NCI-H1048 (cell line): ENCODE data around the gene ATP13A3.
"Not testable (repeated sequence)": the region's sequence is repeated elsewhere in the genome, so short reads cannot be mapped to it uniquely, and the experiment has no call there.

ENCODE experiments used
- DNase-seq: peaks from one replicate; lab custom pipeline; 2025; lab: John Stamatoyannopoulos, UW

Gene ATP13A3

GRCh38 chr3:194499516-194499915 lies 12.7 kb upstream of the ATP13A3 start:
- not testable (repeated sequence) for DNase-seq

DNA sequence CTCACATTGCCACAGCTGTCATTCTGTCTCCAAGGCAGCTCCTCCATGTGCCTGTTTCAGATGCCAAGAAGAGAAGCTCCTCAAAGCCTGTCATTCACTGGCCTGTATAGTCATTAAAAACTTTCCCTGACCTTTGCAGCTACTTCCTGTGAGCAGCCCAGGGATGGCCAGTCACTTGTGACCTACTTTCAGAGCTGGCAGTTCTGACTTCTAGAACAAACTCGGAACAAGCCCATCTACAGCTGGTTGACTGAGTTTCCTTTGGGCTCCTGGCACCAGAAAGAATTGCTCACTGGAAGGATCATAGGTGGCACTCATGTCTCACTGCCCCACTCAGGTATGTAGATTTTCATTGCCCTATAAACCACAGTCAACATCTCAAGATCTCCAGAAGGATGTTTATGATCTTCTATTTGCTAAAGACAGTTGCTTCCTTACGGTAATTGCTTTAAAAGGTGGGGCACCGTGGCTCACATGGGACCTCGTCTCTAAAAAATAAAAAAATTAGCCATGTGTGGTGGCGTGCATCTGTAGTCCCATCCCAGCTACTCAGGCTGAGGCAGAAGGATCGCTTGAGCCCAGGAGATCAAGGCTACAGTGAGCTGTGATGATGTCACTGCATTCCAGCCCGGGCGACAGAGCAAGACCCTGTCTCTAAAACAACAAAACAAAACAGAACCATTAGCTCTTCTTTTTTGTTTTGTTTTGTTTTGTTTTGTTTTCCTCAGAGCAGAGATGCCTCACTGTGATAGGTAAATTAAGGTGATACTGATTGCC lies 11.2 kb upstream of the ATP13A3 start:
- DNase-seq = no peak

- no peak for DNase-seq
Measured at GRCh38 chr3:194496217-194496919, 9.6 kb upstream of the ATP13A3 start.

- no peak for DNase-seq
Measured at GRCh38 chr3:194494951-194495374, 8.2 kb upstream of the ATP13A3 start.

GRCh38 chr3:194493995-194494927 lies 7.5 kb upstream of the ATP13A3 start:
- DNase-seq = not testable (repeated sequence)

DNA sequence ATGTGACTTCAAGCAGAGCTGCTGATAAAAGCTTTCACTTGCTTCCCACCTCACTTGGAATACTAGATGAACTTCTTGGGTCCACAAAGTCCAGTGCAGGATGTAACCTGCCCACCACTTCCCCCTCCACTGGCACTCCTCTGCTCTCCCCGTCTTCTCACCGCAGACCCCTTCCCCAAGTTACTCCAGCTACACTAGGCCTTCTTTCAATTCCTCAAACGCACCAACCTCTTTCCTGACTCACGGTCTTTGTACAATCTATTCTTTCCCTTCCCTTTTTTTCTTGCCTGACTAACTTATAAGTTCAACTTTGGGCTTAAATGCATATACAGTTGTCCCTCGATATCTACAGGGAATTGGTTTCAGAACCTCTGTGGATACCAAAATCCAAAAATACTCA lies 5.2 kb upstream of the ATP13A3 start:
- no peak for DNase-seq

DNA sequence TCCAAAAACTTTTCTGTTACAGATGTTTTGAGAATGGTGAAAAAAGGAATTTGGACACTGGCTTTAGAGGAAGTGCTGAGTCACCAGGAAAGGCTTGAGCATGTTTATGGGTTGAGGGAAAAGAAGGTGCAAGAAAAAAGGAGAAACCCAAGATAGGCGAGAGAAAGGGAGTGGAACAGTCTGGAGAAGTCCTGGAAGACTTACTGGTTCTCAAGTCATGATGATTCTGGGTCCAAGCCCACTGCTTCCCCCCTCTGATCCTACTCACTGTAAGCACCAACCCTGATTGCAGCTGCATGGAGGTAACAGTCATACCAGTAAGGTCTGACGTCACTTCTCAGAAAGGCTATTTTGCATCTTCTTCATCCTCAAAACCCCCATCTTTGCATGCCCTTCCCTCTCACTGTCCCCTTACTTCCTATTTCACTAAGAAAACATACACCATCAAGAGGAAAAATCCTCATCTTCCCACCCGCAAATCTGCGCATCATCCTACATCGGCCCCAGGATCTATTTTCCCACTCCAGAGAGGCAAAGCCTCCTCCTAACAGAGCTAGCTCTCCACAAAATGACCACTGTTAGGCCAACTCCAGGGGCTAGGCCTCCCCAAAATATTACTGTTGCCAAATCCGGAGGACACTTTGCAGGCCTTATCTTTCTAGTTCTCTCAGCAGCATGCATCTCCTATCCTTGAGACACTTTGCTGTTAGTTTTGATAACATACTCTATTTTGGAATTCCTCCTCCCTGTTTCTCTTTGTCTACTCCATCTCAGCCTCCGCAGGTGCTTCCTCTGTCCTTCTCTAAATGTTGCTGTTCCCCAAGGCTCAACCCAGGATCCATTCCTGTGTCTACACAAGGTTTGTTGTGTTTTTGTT lies 3.2 kb upstream of the ATP13A3 start:
- no peak for DNase-seq

GRCh38 chr3:194488055-194488742 lies 1.4 kb upstream of the ATP13A3 start:
- no peak for DNase-seq

- DNase-seq = no peak
Measured at GRCh38 chr3:194487289-194488054, 670 bp upstream of the ATP13A3 start.

DNA sequence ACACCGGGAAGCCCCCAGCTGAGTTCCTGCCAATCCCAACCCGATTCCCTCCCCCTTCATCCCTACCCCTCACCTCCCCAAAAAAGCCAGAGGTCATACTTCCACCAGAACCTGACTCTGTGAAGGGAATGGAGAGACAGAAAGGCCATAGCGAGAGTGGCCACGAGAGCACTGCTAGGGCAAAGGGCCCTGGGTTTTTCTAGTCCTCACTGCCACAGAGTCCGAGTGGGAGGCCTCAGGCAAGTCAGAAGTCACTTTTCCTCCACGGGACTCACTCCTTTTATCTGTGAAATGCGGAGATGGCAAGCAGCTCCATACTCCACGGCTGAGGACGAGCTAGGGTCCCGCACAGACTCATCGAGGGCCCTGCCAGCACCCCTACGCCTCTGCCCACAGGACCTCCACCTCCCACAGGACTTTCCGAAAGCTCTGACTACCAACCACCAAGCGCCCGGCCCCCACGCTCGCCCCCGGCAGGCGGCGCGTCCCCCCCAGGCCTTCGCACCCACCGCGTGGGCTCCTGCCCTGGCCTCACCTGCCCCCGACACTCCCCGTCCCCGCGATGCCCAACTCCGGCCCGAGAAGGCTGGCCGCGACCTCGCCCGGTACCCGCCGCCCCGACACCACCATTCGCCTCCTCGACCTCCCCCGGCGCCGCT lies 792 bp downstream of the ATP13A3 start:
- DNase-seq = no peak

DNA sequence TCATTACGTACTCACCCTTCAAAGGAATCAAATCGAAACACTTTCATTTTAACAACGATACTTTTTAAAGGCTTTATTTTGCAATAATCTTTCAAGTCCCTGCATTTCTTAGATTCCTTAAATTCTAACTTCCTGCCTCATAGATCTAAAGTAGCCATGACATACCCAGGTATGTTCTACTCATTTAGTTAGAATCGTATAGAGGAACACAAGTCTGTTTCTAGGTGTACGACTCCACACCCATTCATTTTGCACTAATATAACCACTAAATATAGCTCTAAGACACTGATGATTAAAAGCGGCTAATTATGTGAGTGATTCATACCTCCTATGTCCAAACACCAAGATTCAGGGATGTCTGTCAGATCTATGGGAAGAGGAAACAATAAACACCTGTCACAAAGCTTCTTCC lies 1.3 kb downstream of the ATP13A3 start:
- no peak for DNase-seq

GRCh38 chr3:194484614-194485013 lies 2.2 kb downstream of the ATP13A3 start:
- no peak for DNase-seq

DNA sequence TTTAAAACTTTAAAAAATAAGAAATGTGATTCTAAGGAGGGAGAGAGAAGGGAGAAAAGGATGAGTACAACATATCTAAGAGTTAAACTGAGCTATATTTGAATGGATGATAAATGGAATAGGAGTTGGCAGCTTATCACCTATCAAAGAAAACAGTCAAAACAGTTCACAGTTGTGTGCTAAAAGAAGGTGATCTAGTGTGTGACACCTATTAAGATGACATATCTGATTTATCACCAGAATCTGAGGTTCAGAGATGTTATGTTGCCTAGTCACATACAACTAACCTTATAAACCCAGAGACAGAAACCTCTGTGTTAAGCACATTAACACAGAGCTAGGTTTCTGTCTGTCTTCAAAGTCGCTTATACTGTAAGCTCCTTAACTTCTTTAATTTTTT lies 3.0 kb downstream of the ATP13A3 start:
- no peak for DNase-seq

- DNase-seq = not testable (repeated sequence)
Measured at GRCh38 chr3:194482830-194483229, 4.0 kb downstream of the ATP13A3 start.

DNA sequence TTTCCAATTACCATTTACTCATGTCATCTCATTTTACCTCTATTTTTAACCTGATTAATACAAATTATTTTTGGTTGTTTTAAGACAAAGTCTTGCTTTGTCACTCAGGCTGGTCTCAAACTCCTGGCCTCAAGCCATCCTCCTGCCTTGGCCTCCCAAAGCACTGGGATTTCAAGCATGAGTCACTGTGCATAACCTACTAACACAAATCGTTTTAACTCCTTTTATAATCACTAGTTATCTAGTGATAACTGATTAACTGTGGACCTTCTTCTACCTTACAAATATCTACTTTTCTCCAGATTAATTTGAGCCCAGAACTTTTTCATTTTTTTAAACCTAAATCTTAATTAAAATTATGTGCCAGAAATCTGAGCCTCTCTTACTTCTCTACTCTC lies 4.6 kb downstream of the ATP13A3 start:
- DNase-seq = no peak

GRCh38 chr3:194481525-194482195 lies 5.1 kb downstream of the ATP13A3 start:
- no peak for DNase-seq

DNA sequence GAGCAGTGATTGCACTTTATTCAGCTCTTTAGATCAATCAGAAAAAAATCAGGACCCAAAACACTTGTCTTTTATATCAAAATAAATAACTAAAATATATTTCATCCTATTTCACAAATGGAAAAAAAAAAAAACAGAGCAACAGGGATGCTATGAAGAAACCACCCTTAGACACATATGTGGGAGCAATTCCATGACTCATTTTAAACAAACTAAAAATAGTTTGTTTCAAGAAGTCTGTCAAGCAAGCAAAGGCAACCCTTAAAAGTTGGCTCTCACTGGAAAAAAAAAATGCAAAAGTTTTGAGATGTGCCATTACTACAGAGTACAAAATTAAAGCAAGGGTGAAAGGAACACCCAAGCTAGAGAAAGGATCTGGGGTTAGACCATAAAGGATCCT lies 5.7 kb downstream of the ATP13A3 start:
- no peak for DNase-seq

GRCh38 chr3:194476784-194477183 lies 10.0 kb downstream of the ATP13A3 start:
- no peak for DNase-seq

DNA sequence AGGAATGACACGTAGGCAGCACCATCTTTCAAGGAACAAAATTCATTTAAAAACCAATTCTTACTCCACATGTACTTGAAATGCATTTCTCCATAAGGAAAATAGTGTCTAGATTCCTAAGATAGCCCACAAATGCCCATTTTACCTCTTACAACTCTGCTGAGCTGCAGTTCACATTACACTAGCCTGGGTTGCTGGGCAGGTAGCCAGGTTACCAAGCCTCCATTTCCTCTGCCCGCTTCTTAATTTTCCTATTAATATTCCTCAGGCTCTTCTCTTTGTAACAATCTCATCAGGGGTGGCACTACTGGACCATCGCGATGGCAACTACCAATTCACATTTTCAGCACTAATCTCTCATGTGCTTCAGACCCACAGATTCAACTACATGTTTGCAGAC lies 10.8 kb downstream of the ATP13A3 start:
- DNase-seq = no peak
